Measurements from ENCODE around the gene SCAP. TPM values are rescaled to one million over a fixed set of nuclear protein-coding genes. Genes with fewer than 3 reads are reported as not detected.

The SCAP gene
- total RNA-seq, 1 donor from 2014 or later = 67.4 TPM

GRCh38 chr3:47432673-47433072 is 43.1 kb downstream of the SCAP start:
- Histone ChIP-seq H3K27me3 (ENCODE audit: control insufficient read depth, insufficient read depth, low read length) (no peaks in the 10 kb centered on the region), H3K36me3 (ENCODE audit: control insufficient read depth, insufficient read depth, low read length) (no peaks in the 10 kb centered on the region), H3K4me3 (ENCODE audit: low read depth, low read length) (no peak overlapping the region)
- TF ChIP-seq CTCF (IDR thresholded peaks at IDR 0.05; ENCODE audit: insufficient read depth, low read length, poor library complexity, severe bottlenecking) = no peak
- no peak for DNase-seq (ENCODE audit: low read depth)

- Histone ChIP-seq H3K4me3 (ENCODE audit: low read depth, low read length) (no peak overlapping the region), H3K27me3 (ENCODE audit: control insufficient read depth, insufficient read depth, low read length) (no peaks in the 10 kb centered on the region), H3K36me3 (ENCODE audit: control insufficient read depth, insufficient read depth, low read length) (no peaks in the 10 kb centered on the region)
- DNase-seq (ENCODE audit: low read depth) = no peak
- TF ChIP-seq CTCF (IDR thresholded peaks at IDR 0.05; ENCODE audit: insufficient read depth, low read length, poor library complexity, severe bottlenecking) = no peak
Measured at GRCh38 chr3:47431225-47431624, 44.5 kb downstream of the SCAP start.

- no peak for TF ChIP-seq CTCF (IDR thresholded peaks at IDR 0.05; ENCODE audit: insufficient read depth, low read length, poor library complexity, severe bottlenecking)
- H3K36me3 ChIP-seq (ENCODE audit: control insufficient read depth, insufficient read depth, low read length) = no peaks in the 10 kb centered on the region
- no peak overlapping the region for H3K4me3 ChIP-seq (ENCODE audit: low read depth, low read length)
- H3K27me3 ChIP-seq (ENCODE audit: control insufficient read depth, insufficient read depth, low read length) = no peaks in the 10 kb centered on the region
- no peak for DNase-seq (ENCODE audit: low read depth)
Measured at GRCh38 chr3:47430606-47431005, 45.1 kb downstream of the SCAP start.

GRCh38 chr3:47429476-47430270 is 46.1 kb downstream of the SCAP start:
- TF ChIP-seq CTCF (IDR thresholded peaks at IDR 0.05; ENCODE audit: insufficient read depth, low read length, poor library complexity, severe bottlenecking) = no peak
- Histone ChIP-seq H3K27me3 (ENCODE audit: control insufficient read depth, insufficient read depth, low read length) (no peaks in the 10 kb centered on the region), H3K36me3 (ENCODE audit: control insufficient read depth, insufficient read depth, low read length) (no peaks in the 10 kb centered on the region), H3K4me3 (ENCODE audit: low read depth, low read length) (no peak overlapping the region)
- DNase-seq (ENCODE audit: low read depth) = no peak

- Histone ChIP-seq H3K4me3 (ENCODE audit: low read depth, low read length) (no peak overlapping the region), H3K27me3 (ENCODE audit: control insufficient read depth, insufficient read depth, low read length) (no peaks in the 10 kb centered on the region), H3K36me3 (ENCODE audit: control insufficient read depth, insufficient read depth, low read length) (no peaks in the 10 kb centered on the region)
- DNase-seq (ENCODE audit: low read depth) = no peak
- TF ChIP-seq CTCF (IDR thresholded peaks at IDR 0.05; ENCODE audit: insufficient read depth, low read length, poor library complexity, severe bottlenecking) = no peak
Measured at GRCh38 chr3:47428662-47429061, 47.1 kb downstream of the SCAP start.

- no peak for DNase-seq (ENCODE audit: low read depth)
- TF ChIP-seq CTCF (IDR thresholded peaks at IDR 0.05; ENCODE audit: insufficient read depth, low read length, poor library complexity, severe bottlenecking) = no peak
- H3K27me3 ChIP-seq (ENCODE audit: control insufficient read depth, insufficient read depth, low read length) = no peaks in the 10 kb centered on the region
- no peak overlapping the region for H3K4me3 ChIP-seq (ENCODE audit: low read depth, low read length)
- no peaks in the 10 kb centered on the region for H3K36me3 ChIP-seq (ENCODE audit: control insufficient read depth, insufficient read depth, low read length)
Measured at GRCh38 chr3:47427866-47428265, 47.9 kb downstream of the SCAP start.
